HUDEP-2 (cell line): ENCODE measurements around the gene CPSF3.
A peak's percentile ranks its signal among the peaks of the same experiment; 100 is the strongest.
"Not testable (repeated sequence)": the region's sequence is repeated elsewhere in the genome, so short reads cannot be mapped to it uniquely, and the experiment has no call there.

Source experiments
- DNase-seq, 76 experiments: peaks; one replicate each; lab custom pipeline; 2025; ENCODE audit not compliant: unreplicated experiment in 76 of 76; lab: John Stamatoyannopoulos, UW

Gene CPSF3

GRCh38 chr2:9392898-9393765 is 30.3 kb upstream of the CPSF3 start:
- DNase-seq: no peak

- DNase-seq: no peak
Observed at GRCh38 chr2:9394816-9395215, 28.6 kb upstream of the CPSF3 start.

GRCh38 chr2:9397201-9397600 is 26.3 kb upstream of the CPSF3 start:
- no peak for DNase-seq

GRCh38 chr2:9398251-9398650 is 25.2 kb upstream of the CPSF3 start:
- DNase-seq: not testable (repeated sequence)

GRCh38 chr2:9398881-9399780 is 24.3 kb upstream of the CPSF3 start:
- DNase-seq: no peak

GRCh38 chr2:9400268-9401058 is 23.0 kb upstream of the CPSF3 start:
- no peak for DNase-seq

- no peak for DNase-seq
Observed at GRCh38 chr2:9401059-9401547, 22.4 kb upstream of the CPSF3 start.

- DNase-seq: peak in 3 of 76 experiments; percentile 3 to 26 (median 6)
Observed at GRCh38 chr2:9401646-9402371, 21.6 kb upstream of the CPSF3 start.

- DNase-seq: no peak
Observed at GRCh38 chr2:9403924-9404323, 19.5 kb upstream of the CPSF3 start.

- DNase-seq: no peak
Observed at GRCh38 chr2:9404451-9404850, 19.0 kb upstream of the CPSF3 start.

- no peak for DNase-seq
Observed at GRCh38 chr2:9405636-9406035, 17.8 kb upstream of the CPSF3 start.

- no peak for DNase-seq
Observed at GRCh38 chr2:9406529-9407362, 16.7 kb upstream of the CPSF3 start.

- DNase-seq: no peak
Observed at GRCh38 chr2:9407363-9407811, 16.1 kb upstream of the CPSF3 start.

GRCh38 chr2:9408641-9409151 is 14.8 kb upstream of the CPSF3 start:
- no peak for DNase-seq

GRCh38 chr2:9410108-9410507 is 13.3 kb upstream of the CPSF3 start:
- no peak for DNase-seq

- DNase-seq: no peak
Observed at GRCh38 chr2:9412781-9413180, 10.7 kb upstream of the CPSF3 start.

GRCh38 chr2:9415516-9416169 is 7.8 kb upstream of the CPSF3 start:
- no peak for DNase-seq

- DNase-seq: no peak
Observed at GRCh38 chr2:9416267-9416961, 7.0 kb upstream of the CPSF3 start.
